ENCODE data around the gene SNX25.

Gene SNX25

GRCh38 chr4:185411849-185412248 lies 202.5 kb downstream of the SNX25 start:
- no peak for TF ChIP-seq EGR2 (tag by site-specific recombination; IDR thresholded peaks at IDR 0.05; ENCODE audit: low read depth)
- TF ChIP-seq ZBTB44 (tag by site-specific recombination; IDR thresholded peaks at IDR 0.05) = no peak
- TF ChIP-seq ZNF488 (tag by site-specific recombination; IDR thresholded peaks at IDR 0.05) = no peak
- TF ChIP-seq ZBTB49 (tag by site-specific recombination; IDR thresholded peaks at IDR 0.05; ENCODE audit: low read depth) = no peak
- TF ChIP-seq ZNF518A (tag by site-specific recombination; conservative IDR thresholded peaks at IDR 0.05; ENCODE audit: low read depth) = no peak
- no peak for TF ChIP-seq ZNF510 (tag by site-specific recombination; IDR thresholded peaks at IDR 0.05; ENCODE audit: insufficient replicate concordance)
- TF ChIP-seq ZFP69B (tag by site-specific recombination; IDR thresholded peaks at IDR 0.05) = no peak
- no peak for TF ChIP-seq KLF1 (tag by site-specific recombination; IDR thresholded peaks at IDR 0.05)
- TF ChIP-seq SETDB1 (IDR thresholded peaks at IDR 0.05; ENCODE audit: insufficient read length, low read length) = no peak
- no peak for TF ChIP-seq ZNF280D (tag by site-specific recombination; IDR thresholded peaks at IDR 0.05)
- TF ChIP-seq ZNF639 (tag by site-specific recombination; IDR thresholded peaks at IDR 0.05) = no peak
- TF ChIP-seq ZNF146 (tag by site-specific recombination; IDR thresholded peaks at IDR 0.05) = no peak
- no peak for TF ChIP-seq ZBTB10 (tag by site-specific recombination; IDR thresholded peaks at IDR 0.05)
- TF ChIP-seq KLF10 (tag by site-specific recombination; IDR thresholded peaks at IDR 0.05) = no peak
- TF ChIP-seq BCL6B (tag by site-specific recombination; IDR thresholded peaks at IDR 0.05) = no peak
- TF ChIP-seq ZNF521 (tag by site-specific recombination; IDR thresholded peaks at IDR 0.05) = no peak
- no peak for TF ChIP-seq GLIS1 (tag by site-specific recombination; IDR thresholded peaks at IDR 0.05)
- no peak for TF ChIP-seq ZNF311 (tag by site-specific recombination; IDR thresholded peaks at IDR 0.05; ENCODE audit: borderline replicate concordance)
- Histone ChIP-seq H3K27ac (ENCODE audit: extremely low read depth, low read depth, low read length) (no peak overlapping the region), H3K36me3 (ENCODE audit: control insufficient read depth in 2 of 2, insufficient read depth in 1 of 2, low read length in 2 of 2) (peaks cover 10 to 51% of the 10 kb centered on the region in 2 experiments; a peak in 2 of 3 replicates), H3K4me1 (ENCODE audit: control insufficient read depth, insufficient read depth, low read length) (no peaks in the 10 kb centered on the region), H3K9me3 (ENCODE audit: control insufficient read depth, insufficient read depth, low read depth, low read length) (no peaks in the 10 kb centered on the region), H3K4me3 (ENCODE audit: low read depth, low read length) (no peak overlapping the region)
- ChIA-PET CTCF (no interaction called here), POLR2A (no interaction called here)
